Transverse colon (tissue), 4 donors: ENCODE data around the gene TNS3. TPM values are rescaled to one million over a fixed set of nuclear protein-coding genes. Genes with fewer than 3 reads are reported as not detected.

ENCODE experiments used
- DNase-seq: peaks from one replicate; pipeline ENCODE4 v3.0.0-alpha.2; 2019
- H3K27ac ChIP-seq, 4 donors: fragments of 200-600 bp; sonication (generic); 2 replicates each; pipeline ENCODE4 v1.5.1; 2016 to 2018; ENCODE audit warnings: inconsistent platforms in 4 of 4
- H3K27me3 ChIP-seq: fragments of 200-600 bp; sonication (generic); 2 replicates; pipeline ENCODE4 v1.5.1; 2017; ENCODE audit warnings: inconsistent platforms
- H3K36me3 ChIP-seq, 4 donors: fragments of 200-600 bp; sonication (generic); 2 replicates each; pipeline ENCODE4 v1.5.1; 2017 to 2019; ENCODE audit warnings: inconsistent platforms in 4 of 4
- H3K4me1 ChIP-seq, 4 donors: fragments of 200-600 bp; sonication (generic); 2 replicates each; pipeline ENCODE4 v1.5.1; 2017 to 2020; ENCODE audit warnings: inconsistent platforms in 4 of 4
- H3K4me3 ChIP-seq, 4 donors: fragments of 200-600 bp; sonication (generic); 1 replicate in 1 of 4; 2 replicates in 3 of 4; pipeline versions ENCODE4 v1.5.1 to v1.6.1; 2017 to 2019; ENCODE audit warnings: inconsistent platforms in 4 of 4
- H3K9me3 ChIP-seq, 2 donors: fragments of 200-600 bp; sonication (generic); 2 replicates each; pipeline ENCODE4 v1.5.1; 2017 to 2019; ENCODE audit warnings: inconsistent platforms in 2 of 2
- EP300 ChIP-seq: sonication (generic); formaldehyde crosslinking; IDR thresholded peaks from one replicate; pipeline ENCODE4 v1.6.1; 2017; ENCODE audit warnings: antibody characterized with exemption, low read depth
- POLR2A ChIP-seq: fragments of 450-650 bp; IDR thresholded peaks from one replicate; pipeline ENCODE4 v1.6.1; 2016; ENCODE audit warnings: antibody characterized with exemption, mild to moderate bottlenecking, moderate library complexity
- POLR2AphosphoS5 ChIP-seq, 3 donors: sonication (generic); formaldehyde crosslinking; IDR thresholded peaks; one replicate each; pipeline ENCODE4 v1.6.1; 2016; ENCODE audit warnings: antibody characterized with exemption in 3 of 3
- WGBS, 2 donors: methylation state at CpG; one replicate each; pipeline ENCODE4 v1.1.5; 2018; ENCODE audit warnings: low coverage in 1 of 2; 5-methylcytosine and 5-hydroxymethylcytosine counted together
- in situ Hi-C, 4 donors: fragments of 200-750 bp; cut with MboI; loops; one replicate each; pipeline versions ENCODE4 v1.15.0 to v1.15.1; 2017; ENCODE audit warnings: low sequenced_read_pairs in 3 of 4, low pct_ligation_motif_present in 1 of 4, low pct_unique_long_range_greater_than_20kb in 1 of 4
- intact Hi-C: fragments of 100-400 bp; cut with DNase I; formaldehyde crosslinking; loops from one replicate; pipeline ENCODE4 v1.15.1; 2023; ENCODE audit warnings: low total_unique reads
- total RNA-seq, 4 donors: library from RNA; depleted of rRNA; stranded (reverse); fragments of >200 nt; gene quantifications; one replicate each; pipeline ENCODE4 v1.1.0, GENCODE V29; 2016
- TF ChIP-seq, protein P1 (sequence below), 5 experiments: fragments of 200-600 bp in 3 of 5; fragments of 450-650 bp in 2 of 5; sonication (generic) in 3 of 5; IDR thresholded peaks; 1 replicate in 2 of 5; 2 replicates in 3 of 5; pipeline ENCODE4 v1.5.1; 2016 to 2017; ENCODE audit warnings: antibody characterized with exemption in 5 of 5, inconsistent platforms in 3 of 5, mild to moderate bottlenecking in 2 of 5, moderate library complexity in 1 of 5

TNS3 gene
- total RNA-seq, 4 donors from 2014 or later, result 58.5 to 104 (median 72.7) TPM

DNA sequence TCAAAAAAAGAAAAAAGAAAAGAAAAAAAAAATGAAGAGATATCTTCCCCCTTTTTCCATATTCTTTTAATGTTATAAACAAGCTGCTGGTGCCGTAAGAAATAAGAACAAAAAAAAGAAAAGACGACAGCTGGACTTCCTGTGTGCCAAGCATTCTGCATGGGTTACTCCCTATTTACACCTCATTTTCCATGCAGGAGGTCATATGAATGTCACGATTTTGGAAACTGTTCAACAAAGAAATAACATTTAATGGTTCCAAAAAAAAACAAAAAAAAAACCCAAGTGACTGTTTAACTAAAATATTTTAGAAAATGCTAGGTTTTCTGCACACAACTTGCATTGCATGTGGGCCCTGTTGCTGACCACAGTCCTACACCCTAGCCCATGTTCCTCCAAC lies 159.3 kb downstream of the TNS3 start:
- Histone ChIP-seq H3K27ac (no peak overlapping the region), H3K9me3 (no peaks in the 10 kb centered on the region), H3K4me3 (no peak overlapping the region), H3K4me1 (no peaks in the 10 kb centered on the region), H3K36me3 (peaks cover 0 to 37% (median 5%) of the 10 kb centered on the region in 4 donors), H3K27me3 (no peaks in the 10 kb centered on the region)
- TF ChIP-seq, protein P1, sequence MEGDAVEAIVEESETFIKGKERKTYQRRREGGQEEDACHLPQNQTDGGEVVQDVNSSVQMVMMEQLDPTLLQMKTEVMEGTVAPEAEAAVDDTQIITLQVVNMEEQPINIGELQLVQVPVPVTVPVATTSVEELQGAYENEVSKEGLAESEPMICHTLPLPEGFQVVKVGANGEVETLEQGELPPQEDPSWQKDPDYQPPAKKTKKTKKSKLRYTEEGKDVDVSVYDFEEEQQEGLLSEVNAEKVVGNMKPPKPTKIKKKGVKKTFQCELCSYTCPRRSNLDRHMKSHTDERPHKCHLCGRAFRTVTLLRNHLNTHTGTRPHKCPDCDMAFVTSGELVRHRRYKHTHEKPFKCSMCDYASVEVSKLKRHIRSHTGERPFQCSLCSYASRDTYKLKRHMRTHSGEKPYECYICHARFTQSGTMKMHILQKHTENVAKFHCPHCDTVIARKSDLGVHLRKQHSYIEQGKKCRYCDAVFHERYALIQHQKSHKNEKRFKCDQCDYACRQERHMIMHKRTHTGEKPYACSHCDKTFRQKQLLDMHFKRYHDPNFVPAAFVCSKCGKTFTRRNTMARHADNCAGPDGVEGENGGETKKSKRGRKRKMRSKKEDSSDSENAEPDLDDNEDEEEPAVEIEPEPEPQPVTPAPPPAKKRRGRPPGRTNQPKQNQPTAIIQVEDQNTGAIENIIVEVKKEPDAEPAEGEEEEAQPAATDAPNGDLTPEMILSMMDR (IDR thresholded peaks at IDR 0.05), result no peak
- no peak for TF ChIP-seq POLR2AphosphoS5 (IDR thresholded peaks at IDR 0.05)
- no peak for TF ChIP-seq EP300
- TF ChIP-seq POLR2A, result no peak
- WGBS, 2 donors, result 60 to 77% methylated on average over 3 of the region's 3 CpGs
- DNase-seq, result no peak
- in situ Hi-C loops, result no loop called here
- intact Hi-C loops, result loop anchor here (5.0 kb wide), 1 partner anchor 145 kb away; no protein-coding TSS in a partner anchor

DNA sequence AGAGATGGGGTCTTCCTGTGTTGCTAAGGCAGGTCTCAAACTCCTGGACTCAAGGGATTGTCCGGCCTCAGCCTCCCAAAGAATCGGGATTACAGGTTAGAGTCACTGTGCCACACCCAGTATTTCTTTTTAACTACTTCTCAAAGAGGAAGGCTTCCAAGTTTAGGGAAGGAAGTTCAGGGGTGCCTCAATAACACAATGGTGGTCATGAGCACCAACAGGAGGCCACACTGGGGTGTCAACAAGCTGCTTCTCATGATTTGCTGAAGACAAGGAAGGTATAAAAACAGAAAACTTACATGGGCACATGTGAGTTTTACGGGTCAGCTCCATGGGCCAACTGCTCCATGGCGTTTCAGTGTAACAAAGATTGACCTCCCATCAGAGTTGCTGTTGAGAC lies 160.5 kb downstream of the TNS3 start:
- intact Hi-C loops (loop anchor here (5.0 kb wide), 1 partner anchor 144 kb away; no protein-coding TSS in a partner anchor), in situ Hi-C loops (no loop called here)
- H3K4me3 ChIP-seq, result no peak overlapping the region
- DNase-seq, result no peak
- H3K36me3 ChIP-seq, result peaks cover 0 to 36% (median 5%) of the 10 kb centered on the region in 4 donors
- no peaks in the 10 kb centered on the region for H3K27me3 ChIP-seq
- H3K27ac ChIP-seq, result no peak overlapping the region
- no peak for TF ChIP-seq EP300
- TF ChIP-seq, protein P1 (IDR thresholded peaks at IDR 0.05), result no peak
- no peak for TF ChIP-seq POLR2A
- no peak for TF ChIP-seq POLR2AphosphoS5 (IDR thresholded peaks at IDR 0.05)
- H3K9me3 ChIP-seq, result no peaks in the 10 kb centered on the region
- 84 to 100% methylated on average over 1 to 4 of the region's 4 CpGs for WGBS, 2 donors
- no peaks in the 10 kb centered on the region for H3K4me1 ChIP-seq

DNA sequence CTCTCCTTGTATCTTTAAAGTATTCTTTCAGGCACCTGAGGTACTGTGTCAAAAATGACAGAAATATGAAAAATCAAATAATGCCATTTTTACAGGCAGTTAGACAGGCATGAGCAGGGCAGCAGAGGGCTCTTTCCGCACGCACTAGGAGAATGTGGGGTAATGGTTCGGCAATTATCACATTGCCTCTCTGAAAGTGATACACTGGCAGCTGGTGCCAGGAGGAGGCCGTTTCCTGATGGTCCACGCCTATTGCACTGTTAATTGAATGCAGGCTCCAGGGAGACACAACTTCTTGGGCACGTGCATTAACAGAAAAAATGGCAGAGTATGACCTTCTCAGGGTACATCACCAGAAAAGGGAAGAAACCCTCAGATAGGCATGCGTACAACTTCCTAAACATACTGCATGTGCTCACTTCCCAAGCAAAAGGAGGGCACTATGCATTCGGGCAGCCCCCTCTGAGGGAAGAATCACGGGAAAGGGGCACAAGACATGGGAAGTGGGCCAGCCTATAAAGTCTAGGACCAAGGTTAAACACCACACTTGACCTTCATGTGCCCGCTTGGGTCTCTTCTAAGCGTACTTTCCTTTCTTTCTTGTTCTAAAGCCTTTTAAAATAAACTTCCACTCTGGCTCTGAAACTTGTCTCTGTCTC lies 161.7 kb downstream of the TNS3 start:
- H3K4me3 ChIP-seq, result no peak overlapping the region
- intact Hi-C loops, result loop anchor here (5.0 kb wide), 1 partner anchor 143 kb away; no protein-coding TSS in a partner anchor
- in situ Hi-C loops, result no loop called here
- no peaks in the 10 kb centered on the region for H3K27me3 ChIP-seq
- TF ChIP-seq POLR2AphosphoS5 (IDR thresholded peaks at IDR 0.05) (no peak), EP300 (no peak), POLR2A (no peak)
- TF ChIP-seq, protein P1 (IDR thresholded peaks at IDR 0.05), result no peak
- H3K36me3 ChIP-seq, result peaks cover 0 to 32% (median 5%) of the 10 kb centered on the region in 4 donors
- H3K27ac ChIP-seq, result no peak overlapping the region
- WGBS, 2 donors, result 93 to 96% methylated on average over 10 to 11 of the region's 11 CpGs
- DNase-seq, result no peak
- no peaks in the 10 kb centered on the region for H3K4me1 ChIP-seq
- H3K9me3 ChIP-seq, result no peaks in the 10 kb centered on the region

DNA sequence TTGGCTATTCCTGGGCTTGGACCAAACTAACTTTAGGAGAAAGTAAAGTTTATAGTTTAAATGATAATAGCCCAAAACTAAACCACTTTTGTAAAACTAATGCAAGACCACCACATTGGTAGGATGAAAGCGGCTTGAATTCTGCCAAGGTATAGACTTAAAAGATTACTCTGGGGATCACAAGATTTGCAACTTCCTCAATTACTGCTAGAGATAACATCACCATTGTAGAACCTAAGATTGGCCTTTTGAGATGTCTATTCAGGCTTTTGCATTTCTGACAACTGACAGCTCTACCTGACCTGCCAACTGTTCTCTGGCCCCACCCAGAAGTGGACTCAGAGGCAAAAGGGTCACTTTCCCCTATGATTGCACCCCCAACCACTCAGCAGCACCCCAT lies 162.4 kb downstream of the TNS3 start:
- Histone ChIP-seq H3K27me3 (no peaks in the 10 kb centered on the region), H3K36me3 (peaks cover 0 to 25% (median 5%) of the 10 kb centered on the region in 4 donors), H3K4me3 (no peak overlapping the region), H3K9me3 (no peaks in the 10 kb centered on the region), H3K27ac (no peak overlapping the region), H3K4me1 (no peaks in the 10 kb centered on the region)
- intact Hi-C loops, result no loop called here
- DNase-seq, result no peak
- TF ChIP-seq POLR2A (no peak), EP300 (no peak), POLR2AphosphoS5 (IDR thresholded peaks at IDR 0.05) (no peak)
- TF ChIP-seq, protein P1 (IDR thresholded peaks at IDR 0.05), result no peak
- WGBS, 2 donors, result 97 to 100% methylated on average over 1 of the region's 1 CpG
- in situ Hi-C loops, result no loop called here
